K562 (cell line): ENCODE results near the gene HRC. TPM values are rescaled to one million over a fixed set of nuclear protein-coding genes. Genes with fewer than 3 reads are reported as not detected.

Source experiments
- AFF1 ChIP-seq, 2 experiments: fragments of 450-650 bp; IDR thresholded peaks; 2 replicates each; pipeline ENCODE4 v1.6.1; 2018; ENCODE audit warnings: mild to moderate bottlenecking in 2 of 2, low read depth in 1 of 2; ENCODE audit not compliant: partially characterized antibody in 2 of 2
- GMEB1 ChIP-seq: fragments of 250-450 bp; sonication (Bioruptor Pico); IDR thresholded peaks from 2 replicates; pipeline ENCODE4 v1.4.0; 2020; ENCODE audit warnings: mild to moderate bottlenecking
- L3MBTL2 ChIP-seq: fragments of 450-650 bp; IDR thresholded peaks from 2 replicates; pipeline ENCODE4 v1.6.1; 2016; ENCODE audit warnings: mild to moderate bottlenecking, moderate library complexity
- MAZ ChIP-seq, 2 experiments: fragments of 450-650 bp in 1 of 2; sonication (generic) in 1 of 2; formaldehyde crosslinking; IDR thresholded peaks in 1 of 2; conservative IDR thresholded peaks in 1 of 2; 2 replicates each; pipeline versions ENCODE4 v1.4.0 to v1.5.0; 2020; ENCODE audit warnings: mild to moderate bottlenecking in 1 of 2, missing genetic modification reagents in 1 of 2
- NRF1 ChIP-seq, 2 experiments: fragments of 450-650 bp; IDR thresholded peaks in 1 of 2; conservative IDR thresholded peaks in 1 of 2; 2 replicates each; pipeline ENCODE4 v1.6.1; 2014; ENCODE audit warnings: mild to moderate bottlenecking in 2 of 2
- RNF2 ChIP-seq: sonication (generic); IDR thresholded peaks from 2 replicates; pipeline ENCODE4 v1.6.1; 2016
- SNRNP70 ChIP-seq: fragments of 200-400 bp; formaldehyde crosslinking; optimal IDR thresholded peaks from 2 replicates; pipeline ENCODE3; 2017; ENCODE audit warnings: low read depth, low read length
- ZNF830 ChIP-seq: fragments of 250-450 bp; sonication (Bioruptor Pico); IDR thresholded peaks from 2 replicates; pipeline ENCODE4 v1.5.0; 2021; ENCODE audit warnings: mild to moderate bottlenecking
- polyA plus RNA-seq, 8 experiments: library from polyadenylated mRNA; depleted of rRNA in 4 of 8; stranded (reverse) in 5 of 8; unstranded in 3 of 8; fragments of >200 nt; fragmentation: Nextera tagmentation in 2 of 8; fragmentation: Illumina TruSeq in 1 of 8; extraction: Ambion mirVana in 2 of 8; extraction: Trizol in 1 of 8; gene quantifications; 2 replicates each; pipeline versions ENCODE4 v1.2.1 to v1.2.3, GENCODE V29; 2011 to 2014; ENCODE audit warnings: inconsistent platforms in 1 of 8, missing spikeins in 1 of 8
- total RNA-seq, 7 experiments: library from RNA; depleted of rRNA in 6 of 7; stranded (reverse); fragments of >200 nt in 6 of 7; fragmentation: Illumina TruSeq in 2 of 7; extraction: Trizol in 2 of 7; gene quantifications; 2 replicates each; pipeline versions ENCODE4 v1.2.1 to v1.2.3, GENCODE V29; 2011 to 2021; ENCODE audit warnings: low replicate concordance in 1 of 7
- TF ChIP-seq, protein P1 (sequence below): fragments of 450-650 bp; IDR thresholded peaks from 2 replicates; pipeline ENCODE4 v1.6.1; 2016; ENCODE audit warnings: mild to moderate bottlenecking, moderate library complexity

The HRC gene
- total and polyA plus RNA-seq, 9 of the 15 experiments (the other 6 are each of a cell fraction or from before 2014, with no cell fraction given), result 0.66 to 18.7 (median 13.1) TPM

- TF ChIP-seq AFF1 (IDR thresholded peaks at IDR 0.05; ENCODE audit: low read depth in 1 of 2, partially characterized antibody in 2 of 2) (peak in 1 of 2 experiments; percentile 93), GMEB1 (CRISPR knock-in tag) (0 out of 2 replicates have a peak, but pooled peaks have one; percentile 40), ZNF830 (CRISPR knock-in tag) (no peak), RNF2 (no peak), NRF1 (conservative IDR thresholded peaks at IDR 0.05 in 1 of 2, IDR thresholded peaks at IDR 0.05 in 1 of 2) (peak in 1 of 2 experiments; percentile 37; a peak in 2 of 4 replicates), MAZ (CRISPR knock-in tag; conservative IDR thresholded peaks at IDR 0.05 in 1 of 2, IDR thresholded peaks at IDR 0.05 in 1 of 2) (peak in 1 of 2 experiments; percentile 17; a peak in 1 of 4 replicates), L3MBTL2 (peak; percentile 33), SNRNP70 (no peak)
- TF ChIP-seq, protein P1, sequence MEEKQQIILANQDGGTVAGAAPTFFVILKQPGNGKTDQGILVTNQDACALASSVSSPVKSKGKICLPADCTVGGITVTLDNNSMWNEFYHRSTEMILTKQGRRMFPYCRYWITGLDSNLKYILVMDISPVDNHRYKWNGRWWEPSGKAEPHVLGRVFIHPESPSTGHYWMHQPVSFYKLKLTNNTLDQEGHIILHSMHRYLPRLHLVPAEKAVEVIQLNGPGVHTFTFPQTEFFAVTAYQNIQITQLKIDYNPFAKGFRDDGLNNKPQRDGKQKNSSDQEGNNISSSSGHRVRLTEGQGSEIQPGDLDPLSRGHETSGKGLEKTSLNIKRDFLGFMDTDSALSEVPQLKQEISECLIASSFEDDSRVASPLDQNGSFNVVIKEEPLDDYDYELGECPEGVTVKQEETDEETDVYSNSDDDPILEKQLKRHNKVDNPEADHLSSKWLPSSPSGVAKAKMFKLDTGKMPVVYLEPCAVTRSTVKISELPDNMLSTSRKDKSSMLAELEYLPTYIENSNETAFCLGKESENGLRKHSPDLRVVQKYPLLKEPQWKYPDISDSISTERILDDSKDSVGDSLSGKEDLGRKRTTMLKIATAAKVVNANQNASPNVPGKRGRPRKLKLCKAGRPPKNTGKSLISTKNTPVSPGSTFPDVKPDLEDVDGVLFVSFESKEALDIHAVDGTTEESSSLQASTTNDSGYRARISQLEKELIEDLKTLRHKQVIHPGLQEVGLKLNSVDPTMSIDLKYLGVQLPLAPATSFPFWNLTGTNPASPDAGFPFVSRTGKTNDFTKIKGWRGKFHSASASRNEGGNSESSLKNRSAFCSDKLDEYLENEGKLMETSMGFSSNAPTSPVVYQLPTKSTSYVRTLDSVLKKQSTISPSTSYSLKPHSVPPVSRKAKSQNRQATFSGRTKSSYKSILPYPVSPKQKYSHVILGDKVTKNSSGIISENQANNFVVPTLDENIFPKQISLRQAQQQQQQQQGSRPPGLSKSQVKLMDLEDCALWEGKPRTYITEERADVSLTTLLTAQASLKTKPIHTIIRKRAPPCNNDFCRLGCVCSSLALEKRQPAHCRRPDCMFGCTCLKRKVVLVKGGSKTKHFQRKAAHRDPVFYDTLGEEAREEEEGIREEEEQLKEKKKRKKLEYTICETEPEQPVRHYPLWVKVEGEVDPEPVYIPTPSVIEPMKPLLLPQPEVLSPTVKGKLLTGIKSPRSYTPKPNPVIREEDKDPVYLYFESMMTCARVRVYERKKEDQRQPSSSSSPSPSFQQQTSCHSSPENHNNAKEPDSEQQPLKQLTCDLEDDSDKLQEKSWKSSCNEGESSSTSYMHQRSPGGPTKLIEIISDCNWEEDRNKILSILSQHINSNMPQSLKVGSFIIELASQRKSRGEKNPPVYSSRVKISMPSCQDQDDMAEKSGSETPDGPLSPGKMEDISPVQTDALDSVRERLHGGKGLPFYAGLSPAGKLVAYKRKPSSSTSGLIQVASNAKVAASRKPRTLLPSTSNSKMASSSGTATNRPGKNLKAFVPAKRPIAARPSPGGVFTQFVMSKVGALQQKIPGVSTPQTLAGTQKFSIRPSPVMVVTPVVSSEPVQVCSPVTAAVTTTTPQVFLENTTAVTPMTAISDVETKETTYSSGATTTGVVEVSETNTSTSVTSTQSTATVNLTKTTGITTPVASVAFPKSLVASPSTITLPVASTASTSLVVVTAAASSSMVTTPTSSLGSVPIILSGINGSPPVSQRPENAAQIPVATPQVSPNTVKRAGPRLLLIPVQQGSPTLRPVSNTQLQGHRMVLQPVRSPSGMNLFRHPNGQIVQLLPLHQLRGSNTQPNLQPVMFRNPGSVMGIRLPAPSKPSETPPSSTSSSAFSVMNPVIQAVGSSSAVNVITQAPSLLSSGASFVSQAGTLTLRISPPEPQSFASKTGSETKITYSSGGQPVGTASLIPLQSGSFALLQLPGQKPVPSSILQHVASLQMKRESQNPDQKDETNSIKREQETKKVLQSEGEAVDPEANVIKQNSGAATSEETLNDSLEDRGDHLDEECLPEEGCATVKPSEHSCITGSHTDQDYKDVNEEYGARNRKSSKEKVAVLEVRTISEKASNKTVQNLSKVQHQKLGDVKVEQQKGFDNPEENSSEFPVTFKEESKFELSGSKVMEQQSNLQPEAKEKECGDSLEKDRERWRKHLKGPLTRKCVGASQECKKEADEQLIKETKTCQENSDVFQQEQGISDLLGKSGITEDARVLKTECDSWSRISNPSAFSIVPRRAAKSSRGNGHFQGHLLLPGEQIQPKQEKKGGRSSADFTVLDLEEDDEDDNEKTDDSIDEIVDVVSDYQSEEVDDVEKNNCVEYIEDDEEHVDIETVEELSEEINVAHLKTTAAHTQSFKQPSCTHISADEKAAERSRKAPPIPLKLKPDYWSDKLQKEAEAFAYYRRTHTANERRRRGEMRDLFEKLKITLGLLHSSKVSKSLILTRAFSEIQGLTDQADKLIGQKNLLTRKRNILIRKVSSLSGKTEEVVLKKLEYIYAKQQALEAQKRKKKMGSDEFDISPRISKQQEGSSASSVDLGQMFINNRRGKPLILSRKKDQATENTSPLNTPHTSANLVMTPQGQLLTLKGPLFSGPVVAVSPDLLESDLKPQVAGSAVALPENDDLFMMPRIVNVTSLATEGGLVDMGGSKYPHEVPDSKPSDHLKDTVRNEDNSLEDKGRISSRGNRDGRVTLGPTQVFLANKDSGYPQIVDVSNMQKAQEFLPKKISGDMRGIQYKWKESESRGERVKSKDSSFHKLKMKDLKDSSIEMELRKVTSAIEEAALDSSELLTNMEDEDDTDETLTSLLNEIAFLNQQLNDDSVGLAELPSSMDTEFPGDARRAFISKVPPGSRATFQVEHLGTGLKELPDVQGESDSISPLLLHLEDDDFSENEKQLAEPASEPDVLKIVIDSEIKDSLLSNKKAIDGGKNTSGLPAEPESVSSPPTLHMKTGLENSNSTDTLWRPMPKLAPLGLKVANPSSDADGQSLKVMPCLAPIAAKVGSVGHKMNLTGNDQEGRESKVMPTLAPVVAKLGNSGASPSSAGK, result no peak
Measured at GRCh38 chr19:49114630-49115363, 40.4 kb downstream of the HRC start (continued).
